Measurements from ENCODE around the gene NLN.

Gene NLN

DNA sequence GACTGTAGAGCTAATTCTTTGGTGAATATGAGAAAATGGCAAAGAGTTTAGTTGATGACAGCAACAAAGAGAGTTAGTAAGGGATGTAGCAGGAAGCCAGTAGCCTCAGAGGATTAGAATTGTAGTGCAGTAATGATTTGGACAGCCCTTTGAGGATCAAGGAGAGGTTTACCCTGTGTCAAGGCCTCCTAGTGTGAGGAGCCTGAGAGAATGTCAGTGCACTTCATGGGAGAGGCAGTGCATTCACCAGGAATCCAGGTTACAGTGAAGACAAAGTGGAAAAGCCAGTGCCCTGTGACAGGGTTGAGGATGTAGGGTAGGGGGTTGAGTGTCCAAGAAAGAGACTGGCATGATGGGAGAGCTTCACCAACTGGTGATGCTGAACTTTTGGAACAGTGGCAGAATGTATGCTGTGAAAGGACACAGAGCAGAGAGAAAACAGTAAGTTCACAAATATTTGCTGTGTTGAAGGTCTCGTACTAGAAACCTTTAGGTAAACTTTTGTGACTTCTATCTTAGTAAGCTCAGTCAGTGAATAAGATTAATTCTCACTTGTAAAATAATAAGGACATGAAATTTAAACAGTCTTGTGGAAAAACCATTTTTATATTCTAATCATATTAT, 27.3 kb downstream of the NLN start:
- no peak overlapping the region for H3K4me3 ChIP-seq (ENCODE audit: low read depth, low read length)
- no peak overlapping the region for H3K27ac ChIP-seq (ENCODE audit: extremely low read depth, low read depth, low read length)
- H3K4me1 ChIP-seq (ENCODE audit: control insufficient read depth, insufficient read depth, low read length), result no peaks in the 10 kb centered on the region; the same call in 1 of the 2 replicates
- H3K9me3 ChIP-seq (ENCODE audit: control insufficient read depth, insufficient read depth, low read depth, low read length), result no peaks in the 10 kb centered on the region
- H3K36me3 ChIP-seq (ENCODE audit: control insufficient read depth in 2 of 2, insufficient read depth in 1 of 2, low read length in 2 of 2), result no peaks in the 10 kb centered on the region
- TF ChIP-seq ZNF626 (tag by site-specific recombination; IDR thresholded peaks at IDR 0.05) (no peak), ZFHX2 (tag by site-specific recombination; conservative IDR thresholded peaks at IDR 0.05) (no peak), ZNF221 (tag by site-specific recombination; IDR thresholded peaks at IDR 0.05; ENCODE audit: borderline replicate concordance) (no peak), ZNF48 (tag by site-specific recombination; IDR thresholded peaks at IDR 0.05) (no peak), ZNF239 (tag by site-specific recombination; IDR thresholded peaks at IDR 0.05) (no peak), ZNF146 (tag by site-specific recombination; IDR thresholded peaks at IDR 0.05) (no peak), RBAK (tag by site-specific recombination; IDR thresholded peaks at IDR 0.05) (no peak), ZFP37 (tag by site-specific recombination; IDR thresholded peaks at IDR 0.05) (no peak), HOXD13 (CRISPR knock-in tag; IDR thresholded peaks at IDR 0.05; ENCODE audit: borderline replicate concordance) (no peak)
- TF ChIP-seq, protein P1, sequence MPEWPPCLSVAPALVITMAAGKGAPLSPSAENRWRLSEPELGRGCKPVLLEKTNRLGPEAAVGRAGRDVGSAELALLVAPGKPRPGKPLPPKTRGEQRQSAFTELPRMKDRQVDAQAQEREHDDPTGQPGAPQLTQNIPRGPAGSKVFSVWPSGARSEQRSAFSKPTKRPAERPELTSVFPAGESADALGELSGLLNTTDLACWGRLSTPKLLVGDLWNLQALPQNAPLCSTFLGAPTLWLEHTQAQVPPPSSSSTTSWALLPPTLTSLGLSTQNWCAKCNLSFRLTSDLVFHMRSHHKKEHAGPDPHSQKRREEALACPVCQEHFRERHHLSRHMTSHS (tag by site-specific recombination; IDR thresholded peaks at IDR 0.05), result no peak
- TF ChIP-seq, protein P2, sequence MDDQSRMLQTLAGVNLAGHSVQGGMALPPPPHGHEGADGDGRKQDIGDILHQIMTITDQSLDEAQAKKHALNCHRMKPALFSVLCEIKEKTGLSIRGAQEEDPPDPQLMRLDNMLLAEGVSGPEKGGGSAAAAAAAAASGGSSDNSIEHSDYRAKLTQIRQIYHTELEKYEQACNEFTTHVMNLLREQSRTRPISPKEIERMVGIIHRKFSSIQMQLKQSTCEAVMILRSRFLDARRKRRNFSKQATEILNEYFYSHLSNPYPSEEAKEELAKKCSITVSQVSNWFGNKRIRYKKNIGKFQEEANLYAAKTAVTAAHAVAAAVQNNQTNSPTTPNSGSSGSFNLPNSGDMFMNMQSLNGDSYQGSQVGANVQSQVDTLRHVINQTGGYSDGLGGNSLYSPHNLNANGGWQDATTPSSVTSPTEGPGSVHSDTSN (CRISPR knock-in tag; IDR thresholded peaks at IDR 0.05), result no peak
- POLR2A ChIA-PET, result no interaction called here
- CTCF ChIA-PET, result interaction anchor here (0.9 kb wide), 1 partner anchor 21 kb away, joined by 3 read pairs; no protein-coding TSS in a partner anchor

DNA sequence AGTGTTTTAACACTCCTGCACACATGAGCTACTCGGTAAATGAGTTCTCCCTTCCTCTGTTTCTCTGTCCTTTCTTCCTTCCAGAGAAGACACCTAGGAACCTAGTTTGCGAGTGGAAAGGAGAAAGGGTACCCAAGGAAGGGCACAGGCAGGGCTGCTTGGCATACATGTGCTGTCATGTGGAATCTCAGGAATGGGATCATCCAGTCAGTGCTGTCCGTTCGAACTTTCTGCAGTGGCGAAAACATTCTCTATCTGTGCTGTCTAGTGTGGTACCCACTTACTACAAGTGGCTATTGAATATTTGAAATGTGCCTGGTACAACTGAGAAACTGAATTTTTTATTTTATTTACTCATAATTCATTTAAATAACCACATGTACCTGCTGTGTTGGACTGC, 28.0 kb downstream of the NLN start:
- H3K36me3 ChIP-seq (ENCODE audit: control insufficient read depth in 2 of 2, insufficient read depth in 1 of 2, low read length in 2 of 2), result no peaks in the 10 kb centered on the region
- no peaks in the 10 kb centered on the region; the same call in 1 of the 2 replicates for H3K4me1 ChIP-seq (ENCODE audit: control insufficient read depth, insufficient read depth, low read length)
- H3K9me3 ChIP-seq (ENCODE audit: control insufficient read depth, insufficient read depth, low read depth, low read length), result no peaks in the 10 kb centered on the region
- POLR2A ChIA-PET, result no interaction called here
- TF ChIP-seq, protein P3, sequence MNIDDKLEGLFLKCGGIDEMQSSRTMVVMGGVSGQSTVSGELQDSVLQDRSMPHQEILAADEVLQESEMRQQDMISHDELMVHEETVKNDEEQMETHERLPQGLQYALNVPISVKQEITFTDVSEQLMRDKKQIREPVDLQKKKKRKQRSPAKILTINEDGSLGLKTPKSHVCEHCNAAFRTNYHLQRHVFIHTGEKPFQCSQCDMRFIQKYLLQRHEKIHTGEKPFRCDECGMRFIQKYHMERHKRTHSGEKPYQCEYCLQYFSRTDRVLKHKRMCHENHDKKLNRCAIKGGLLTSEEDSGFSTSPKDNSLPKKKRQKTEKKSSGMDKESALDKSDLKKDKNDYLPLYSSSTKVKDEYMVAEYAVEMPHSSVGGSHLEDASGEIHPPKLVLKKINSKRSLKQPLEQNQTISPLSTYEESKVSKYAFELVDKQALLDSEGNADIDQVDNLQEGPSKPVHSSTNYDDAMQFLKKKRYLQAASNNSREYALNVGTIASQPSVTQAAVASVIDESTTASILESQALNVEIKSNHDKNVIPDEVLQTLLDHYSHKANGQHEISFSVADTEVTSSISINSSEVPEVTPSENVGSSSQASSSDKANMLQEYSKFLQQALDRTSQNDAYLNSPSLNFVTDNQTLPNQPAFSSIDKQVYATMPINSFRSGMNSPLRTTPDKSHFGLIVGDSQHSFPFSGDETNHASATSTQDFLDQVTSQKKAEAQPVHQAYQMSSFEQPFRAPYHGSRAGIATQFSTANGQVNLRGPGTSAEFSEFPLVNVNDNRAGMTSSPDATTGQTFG (tag by site-specific recombination; IDR thresholded peaks at IDR 0.05; ENCODE audit: borderline replicate concordance), result no peak
- no peak for TF ChIP-seq ZIC2 (tag by site-specific recombination; IDR thresholded peaks at IDR 0.05)
- TF ChIP-seq PRDM1 (tag by site-specific recombination; IDR thresholded peaks at IDR 0.05), result no peak
- no peak for TF ChIP-seq ZNF354C (tag by site-specific recombination; IDR thresholded peaks at IDR 0.05; ENCODE audit: borderline replicate concordance, low read depth)
- TF ChIP-seq OVOL3 (tag by site-specific recombination; IDR thresholded peaks at IDR 0.05), result no peak
- no peak for TF ChIP-seq GLIS1 (tag by site-specific recombination; IDR thresholded peaks at IDR 0.05)
- H3K4me3 ChIP-seq (ENCODE audit: low read depth, low read length), result no peak overlapping the region
- H3K27ac ChIP-seq (ENCODE audit: extremely low read depth, low read depth, low read length), result no peak overlapping the region
- CTCF ChIA-PET, result no interaction called here

DNA sequence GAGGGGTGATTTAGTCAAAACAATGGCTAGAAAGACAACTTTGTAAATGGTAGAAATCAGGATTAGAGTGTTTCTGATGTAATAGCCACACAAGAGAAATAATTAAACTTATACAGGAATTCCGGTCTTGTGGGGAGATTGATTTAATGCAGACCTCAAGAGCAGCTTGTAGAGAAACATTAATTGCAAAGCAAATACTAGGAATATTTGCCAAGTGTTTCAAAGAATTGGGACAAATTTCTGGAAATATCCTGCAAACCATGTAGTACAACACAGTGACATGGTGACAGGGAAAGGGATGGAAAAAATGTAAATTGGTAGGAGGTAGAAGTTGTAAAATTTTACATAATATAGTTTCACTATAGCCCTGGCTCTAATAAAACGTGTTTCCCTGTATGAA, 28.9 kb downstream of the NLN start:
- Histone ChIP-seq H3K4me3 (ENCODE audit: low read depth, low read length) (no peak overlapping the region), H3K4me1 (ENCODE audit: control insufficient read depth, insufficient read depth, low read length) (no peaks in the 10 kb centered on the region; the same call in 1 of the 2 replicates), H3K36me3 (ENCODE audit: control insufficient read depth in 2 of 2, insufficient read depth in 1 of 2, low read length in 2 of 2) (no peaks in the 10 kb centered on the region), H3K27ac (ENCODE audit: extremely low read depth, low read depth, low read length) (no peak overlapping the region), H3K9me3 (ENCODE audit: control insufficient read depth, insufficient read depth, low read depth, low read length) (no peaks in the 10 kb centered on the region)
- ChIA-PET POLR2A (no interaction called here), CTCF (interaction anchor here (0.6 kb wide), 1 partner anchor 163 kb away, joined by 3 read pairs; no protein-coding TSS in a partner anchor)
- TF ChIP-seq ZNF184 (tag by site-specific recombination; IDR thresholded peaks at IDR 0.05), result no peak
- no peak for TF ChIP-seq ZNF211 (tag by site-specific recombination; IDR thresholded peaks at IDR 0.05; ENCODE audit: low read depth)
- TF ChIP-seq, protein P1 (tag by site-specific recombination; IDR thresholded peaks at IDR 0.05), result no peak
- no peak for TF ChIP-seq ZNF37A (tag by site-specific recombination; IDR thresholded peaks at IDR 0.05)
- TF ChIP-seq IKZF3 (tag by site-specific recombination; IDR thresholded peaks at IDR 0.05), result no peak
- TF ChIP-seq, protein P4, sequence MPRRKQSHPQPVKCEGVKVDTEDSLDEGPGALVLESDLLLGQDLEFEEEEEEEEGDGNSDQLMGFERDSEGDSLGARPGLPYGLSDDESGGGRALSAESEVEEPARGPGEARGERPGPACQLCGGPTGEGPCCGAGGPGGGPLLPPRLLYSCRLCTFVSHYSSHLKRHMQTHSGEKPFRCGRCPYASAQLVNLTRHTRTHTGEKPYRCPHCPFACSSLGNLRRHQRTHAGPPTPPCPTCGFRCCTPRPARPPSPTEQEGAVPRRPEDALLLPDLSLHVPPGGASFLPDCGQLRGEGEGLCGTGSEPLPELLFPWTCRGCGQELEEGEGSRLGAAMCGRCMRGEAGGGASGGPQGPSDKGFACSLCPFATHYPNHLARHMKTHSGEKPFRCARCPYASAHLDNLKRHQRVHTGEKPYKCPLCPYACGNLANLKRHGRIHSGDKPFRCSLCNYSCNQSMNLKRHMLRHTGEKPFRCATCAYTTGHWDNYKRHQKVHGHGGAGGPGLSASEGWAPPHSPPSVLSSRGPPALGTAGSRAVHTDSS (tag by site-specific recombination; IDR thresholded peaks at IDR 0.05), result no peak
- no peak for TF ChIP-seq ZNF548 (tag by site-specific recombination; IDR thresholded peaks at IDR 0.05)
- no peak for TF ChIP-seq ZNF157 (tag by site-specific recombination; IDR thresholded peaks at IDR 0.05)
- TF ChIP-seq ZNF112 (tag by site-specific recombination; IDR thresholded peaks at IDR 0.05), result no peak
